Measurements from ENCODE around the gene CYP27A1. TPM values are rescaled to one million over a fixed set of nuclear protein-coding genes. Genes with fewer than 3 reads are reported as not detected.
A peak's percentile ranks its signal among the peaks of the same experiment; 100 is the strongest.

CYP27A1 gene
- total and polyA plus RNA-seq, 7 experiments from 2014 or later: 0.09 to 10.6 (median 3.0) TPM; not detected in 1

GRCh38 chr2:218792433-218792832 is 10.5 kb downstream of the CYP27A1 start:
- DNase-seq (no peak), ATAC-seq (no peak)
- Histone ChIP-seq H3K27ac (ENCODE audit: low read depth, low read length) (no peak overlapping the region), H3K27me3 (ENCODE audit: control insufficient read depth in 2 of 2, insufficient read depth in 2 of 2, low read length in 2 of 2) (no peaks in the 10 kb centered on the region), H3K36me3 (ENCODE audit: control insufficient read depth in 2 of 3, insufficient read depth in 3 of 3, low read length in 3 of 3) (no peaks in the 10 kb centered on the region), H3K4me3 (ENCODE audit: low read length) (no peak overlapping the region), H3K4me1 (ENCODE audit: control insufficient read depth in 2 of 2, insufficient read depth in 2 of 2, low read length in 2 of 2) (no peaks in the 10 kb centered on the region), H3K9me3 (ENCODE audit: control insufficient read depth in 2 of 3, low read length in 3 of 3) (no peaks in the 10 kb centered on the region)
- Mint-ChIP-seq H3K27ac (no peak overlapping the region), H3K9me3 (peaks cover 0 to 5% (median 0%) of the 10 kb centered on the region in 11 donors), H3K4me3 (no peak overlapping the region), H3K27me3 (peaks cover 17 to 50% (median 22%) of the 10 kb centered on the region in 5 donors), H3K36me3 (peaks cover 0 to 4% (median 0%) of the 10 kb centered on the region in 5 donors), H3K4me1 (no peaks in the 10 kb centered on the region)
- ChIA-PET POLR2A (no interaction called here), CTCF (no interaction called here)
- intact Hi-C loops (cut with micrococcal nuclease): no loop called here

- DNase-seq (no peak), ATAC-seq (no peak)
- no peak overlapping the region for H3K4me3 ChIP-seq (ENCODE audit: low read length)
- no peaks in the 10 kb centered on the region for H3K9me3 ChIP-seq (ENCODE audit: control insufficient read depth in 2 of 3, low read length in 3 of 3)
- POLR2A ChIA-PET: no interaction called here
- no peak overlapping the region for H3K27ac Mint-ChIP-seq
- H3K4me3 Mint-ChIP-seq: no peak overlapping the region
- no peaks in the 10 kb centered on the region for H3K36me3 ChIP-seq (ENCODE audit: control insufficient read depth in 2 of 3, insufficient read depth in 3 of 3, low read length in 3 of 3)
- intact Hi-C loops (cut with micrococcal nuclease): no loop called here
- CTCF ChIA-PET: no interaction called here
- H3K27ac ChIP-seq (ENCODE audit: low read depth, low read length): no peak overlapping the region
- no peaks in the 10 kb centered on the region for H3K4me1 ChIP-seq (ENCODE audit: control insufficient read depth in 2 of 2, insufficient read depth in 2 of 2, low read length in 2 of 2)
- no peaks in the 10 kb centered on the region for H3K36me3 Mint-ChIP-seq
- H3K4me1 Mint-ChIP-seq: no peaks in the 10 kb centered on the region
- no peaks in the 10 kb centered on the region for H3K9me3 Mint-ChIP-seq
- H3K27me3 Mint-ChIP-seq: peaks cover 17 to 59% (median 22%) of the 10 kb centered on the region in 5 donors
- H3K27me3 ChIP-seq (ENCODE audit: control insufficient read depth in 2 of 2, insufficient read depth in 2 of 2, low read length in 2 of 2): no peaks in the 10 kb centered on the region
Observed at GRCh38 chr2:218796691-218797090, 14.7 kb downstream of the CYP27A1 start.

GRCh38 chr2:218798767-218799504 is 17.0 kb downstream of the CYP27A1 start:
- Mint-ChIP-seq H3K4me3 (no peak overlapping the region), H3K4me1 (peaks cover 0 to 12% (median 0%) of the 10 kb centered on the region in 7 donors), H3K27me3 (peaks cover 18 to 55% (median 22%) of the 10 kb centered on the region in 5 donors), H3K27ac (no peak overlapping the region), H3K36me3 (no peaks in the 10 kb centered on the region), H3K9me3 (peaks cover 0 to 4% (median under 1%) of the 10 kb centered on the region in 11 donors)
- intact Hi-C loops (cut with micrococcal nuclease): no loop called here
- Histone ChIP-seq H3K4me3 (ENCODE audit: low read length) (no peak overlapping the region), H3K27me3 (ENCODE audit: control insufficient read depth in 2 of 2, insufficient read depth in 2 of 2, low read length in 2 of 2) (no peaks in the 10 kb centered on the region), H3K27ac (ENCODE audit: low read depth, low read length) (no peak overlapping the region), H3K4me1 (ENCODE audit: control insufficient read depth in 2 of 2, insufficient read depth in 2 of 2, low read length in 2 of 2) (peaks cover 0 to 13% of the 10 kb centered on the region in 2 donors), H3K9me3 (ENCODE audit: control insufficient read depth in 2 of 3, low read length in 3 of 3) (no peaks in the 10 kb centered on the region), H3K36me3 (ENCODE audit: control insufficient read depth in 2 of 3, insufficient read depth in 3 of 3, low read length in 3 of 3) (no peaks in the 10 kb centered on the region)
- POLR2A ChIA-PET: no interaction called here
- DNase-seq: no peak
- CTCF ChIA-PET: no interaction called here
- no peak for ATAC-seq

- Histone ChIP-seq H3K4me1 (ENCODE audit: control insufficient read depth in 2 of 2, insufficient read depth in 2 of 2, low read length in 2 of 2) (peaks cover 0 to 13% of the 10 kb centered on the region in 2 donors), H3K9me3 (ENCODE audit: control insufficient read depth in 2 of 3, low read length in 3 of 3) (no peaks in the 10 kb centered on the region), H3K27me3 (ENCODE audit: control insufficient read depth in 2 of 2, insufficient read depth in 2 of 2, low read length in 2 of 2) (no peaks in the 10 kb centered on the region), H3K27ac (ENCODE audit: low read depth, low read length) (no peak overlapping the region), H3K4me3 (ENCODE audit: low read length) (no peak overlapping the region), H3K36me3 (ENCODE audit: control insufficient read depth in 2 of 3, insufficient read depth in 3 of 3, low read length in 3 of 3) (no peaks in the 10 kb centered on the region)
- DNase-seq: no peak
- no peak overlapping the region for H3K4me3 Mint-ChIP-seq
- POLR2A ChIA-PET: no interaction called here
- CTCF ChIA-PET: no interaction called here
- peaks cover 0 to 6% (median 2%) of the 10 kb centered on the region in 5 donors for H3K36me3 Mint-ChIP-seq
- H3K4me1 Mint-ChIP-seq: peaks cover 0 to 12% (median 0%) of the 10 kb centered on the region in 7 donors
- peaks cover 21 to 58% (median 28%) of the 10 kb centered on the region in 5 donors for H3K27me3 Mint-ChIP-seq
- H3K27ac Mint-ChIP-seq: no peak overlapping the region
- no peak for ATAC-seq
- intact Hi-C loops (cut with micrococcal nuclease): no loop called here
- peaks cover 0 to 14% (median 9%) of the 10 kb centered on the region in 11 donors for H3K9me3 Mint-ChIP-seq
Observed at GRCh38 chr2:218799990-218800389, 18.0 kb downstream of the CYP27A1 start.

GRCh38 chr2:218802386-218802994 is 20.5 kb downstream of the CYP27A1 start:
- Histone ChIP-seq H3K36me3 (ENCODE audit: control insufficient read depth in 2 of 3, insufficient read depth in 3 of 3, low read length in 3 of 3) (no peaks in the 10 kb centered on the region), H3K4me1 (ENCODE audit: control insufficient read depth in 2 of 2, insufficient read depth in 2 of 2, low read length in 2 of 2) (peaks cover 0 to 13% of the 10 kb centered on the region in 2 donors), H3K9me3 (ENCODE audit: control insufficient read depth in 2 of 3, low read length in 3 of 3) (no peaks in the 10 kb centered on the region), H3K27me3 (ENCODE audit: control insufficient read depth in 2 of 2, insufficient read depth in 2 of 2, low read length in 2 of 2) (no peaks in the 10 kb centered on the region), H3K4me3 (ENCODE audit: low read length) (no peak overlapping the region), H3K27ac (ENCODE audit: low read depth, low read length) (no peak overlapping the region)
- intact Hi-C loops (cut with micrococcal nuclease): no loop called here
- H3K27ac Mint-ChIP-seq: peak overlapping the region in 1 of 9 donors; percentile 9
- H3K4me3 Mint-ChIP-seq: peak overlapping the region in 1 of 10 donors; percentile 35
- ATAC-seq: no peak
- peaks cover 0 to 15% (median 0%) of the 10 kb centered on the region in 7 donors for H3K4me1 Mint-ChIP-seq
- ChIA-PET POLR2A (no interaction called here), CTCF (interaction anchor here (0.7 kb wide), 1 partner anchor 33 kb away, joined by 3 read pairs; no protein-coding TSS in a partner anchor)
- peak in 5 of 9 donors; percentile 1 to 30 (median 13) for DNase-seq
- peaks cover 2 to 10% (median 5%) of the 10 kb centered on the region in 5 donors for H3K36me3 Mint-ChIP-seq
- peaks cover 23 to 61% (median 33%) of the 10 kb centered on the region in 5 donors for H3K27me3 Mint-ChIP-seq
- H3K9me3 Mint-ChIP-seq: peaks cover 3 to 21% (median 16%) of the 10 kb centered on the region in 11 donors

GRCh38 chr2:218804817-218805216 is 22.9 kb downstream of the CYP27A1 start:
- H3K27me3 ChIP-seq (ENCODE audit: control insufficient read depth in 2 of 2, insufficient read depth in 2 of 2, low read length in 2 of 2): no peaks in the 10 kb centered on the region
- H3K36me3 ChIP-seq (ENCODE audit: control insufficient read depth in 2 of 3, insufficient read depth in 3 of 3, low read length in 3 of 3): no peaks in the 10 kb centered on the region
- H3K9me3 Mint-ChIP-seq: peaks cover 3 to 21% (median 16%) of the 10 kb centered on the region in 11 donors
- ATAC-seq (no peak), DNase-seq (no peak)
- H3K4me3 Mint-ChIP-seq: no peak overlapping the region
- H3K4me1 Mint-ChIP-seq: peaks cover 0 to 15% (median 0%) of the 10 kb centered on the region in 7 donors
- H3K4me1 ChIP-seq (ENCODE audit: control insufficient read depth in 2 of 2, insufficient read depth in 2 of 2, low read length in 2 of 2): peaks cover 0 to 13% of the 10 kb centered on the region in 2 donors
- no peak overlapping the region for H3K27ac Mint-ChIP-seq
- H3K27ac ChIP-seq (ENCODE audit: low read depth, low read length): no peak overlapping the region
- intact Hi-C loops (cut with micrococcal nuclease): no loop called here
- H3K36me3 Mint-ChIP-seq: peaks cover 2 to 10% (median 5%) of the 10 kb centered on the region in 5 donors
- H3K9me3 ChIP-seq (ENCODE audit: control insufficient read depth in 2 of 3, low read length in 3 of 3): no peaks in the 10 kb centered on the region
- POLR2A ChIA-PET: no interaction called here
- H3K27me3 Mint-ChIP-seq: peaks cover 21 to 55% (median 40%) of the 10 kb centered on the region in 5 donors
- H3K4me3 ChIP-seq (ENCODE audit: low read length): no peak overlapping the region
- CTCF ChIA-PET: no interaction called here

Data from naive thymus-derived CD4-positive, alpha-beta T cell (primary cell).